ENCODE results near the gene VIPR2. TPM values are rescaled to one million over a fixed set of nuclear protein-coding genes. Genes with fewer than 3 reads are reported as not detected.
"Not testable (repeated sequence)": the region's sequence is repeated elsewhere in the genome, so short reads cannot be mapped to it uniquely, and the experiment has no call there.

The VIPR2 gene
- total RNA-seq, 4 donors from 2014 or later: 0.59 to 0.64 (median 0.60) TPM; not detected in 1

GRCh38 chr7:158987691-158988090, 157.0 kb downstream of the VIPR2 start:
- no peaks in the 10 kb centered on the region for H3K36me3 ChIP-seq
- no peaks in the 10 kb centered on the region for H3K4me1 ChIP-seq
- no peak for DNase-seq (ENCODE audit: low spot score in 2 of 2)
- peaks cover 7% of the 10 kb centered on the region for H3K9me3 ChIP-seq
- WGBS: 30% methylated on average over 1 of the region's 1 CpG
- H3K27ac ChIP-seq: no peak overlapping the region
- peaks cover 31% of the 10 kb centered on the region for H3K27me3 ChIP-seq
- H3K4me3 ChIP-seq: no peak overlapping the region
- no peak for TF ChIP-seq POLR2A (IDR thresholded peaks at IDR 0.05)
- TF ChIP-seq EP300 (IDR thresholded peaks at IDR 0.05): no peak
- no peak for TF ChIP-seq CTCF (IDR thresholded peaks at IDR 0.05)
- no peak for TF ChIP-seq POLR2AphosphoS5 (IDR thresholded peaks at IDR 0.05)

GRCh38 chr7:158985583-158985982, 159.1 kb downstream of the VIPR2 start:
- Histone ChIP-seq H3K4me3 (no peak overlapping the region), H3K36me3 (no peaks in the 10 kb centered on the region), H3K27me3 (peaks cover 14% of the 10 kb centered on the region), H3K9me3 (peaks cover 17% of the 10 kb centered on the region), H3K4me1 (no peaks in the 10 kb centered on the region), H3K27ac (no peak overlapping the region)
- no peak for DNase-seq (ENCODE audit: low spot score in 2 of 2)
- 78% methylated on average over 4 of the region's 4 CpGs for WGBS
- TF ChIP-seq POLR2A (IDR thresholded peaks at IDR 0.05) (no peak), EP300 (IDR thresholded peaks at IDR 0.05) (no peak)

GRCh38 chr7:158984007-158984406, 160.7 kb downstream of the VIPR2 start:
- peaks cover 17% of the 10 kb centered on the region for H3K9me3 ChIP-seq
- not testable (repeated sequence) for H3K36me3 ChIP-seq; H3K4me3 ChIP-seq; H3K27ac ChIP-seq; H3K27me3 ChIP-seq; DNase-seq (ENCODE audit: low spot score in 2 of 2); H3K4me1 ChIP-seq
- WGBS: 62% methylated on average over 2 of the region's 2 CpGs

GRCh38 chr7:158982080-158982479, 162.6 kb downstream of the VIPR2 start:
- not testable (repeated sequence) for H3K27me3 ChIP-seq; H3K4me3 ChIP-seq; H3K4me1 ChIP-seq; H3K27ac ChIP-seq; DNase-seq (ENCODE audit: low spot score in 2 of 2); H3K36me3 ChIP-seq
- peaks cover 17% of the 10 kb centered on the region for H3K9me3 ChIP-seq
- WGBS: 83% methylated on average over 9 of the region's 15 CpGs

GRCh38 chr7:158979635-158980351, 164.9 kb downstream of the VIPR2 start:
- no peak for DNase-seq (ENCODE audit: low spot score in 2 of 2)
- Histone ChIP-seq H3K36me3 (no peaks in the 10 kb centered on the region), H3K4me1 (peaks cover 14% of the 10 kb centered on the region), H3K4me3 (no peak overlapping the region), H3K27me3 (no peaks in the 10 kb centered on the region), H3K27ac (no peak overlapping the region), H3K9me3 (peaks cover 17% of the 10 kb centered on the region)
- 77% methylated on average over 18 of the region's 22 CpGs for WGBS
- no peak for TF ChIP-seq CTCF (IDR thresholded peaks at IDR 0.05)
- no peak for TF ChIP-seq POLR2AphosphoS5 (IDR thresholded peaks at IDR 0.05)
- no peak for TF ChIP-seq EP300 (IDR thresholded peaks at IDR 0.05)
- no peak for TF ChIP-seq POLR2A (IDR thresholded peaks at IDR 0.05)

GRCh38 chr7:158979023-158979529, 165.6 kb downstream of the VIPR2 start:
- Histone ChIP-seq H3K36me3 (no peaks in the 10 kb centered on the region), H3K27me3 (no peaks in the 10 kb centered on the region), H3K27ac (no peak overlapping the region), H3K4me1 (peaks cover 14% of the 10 kb centered on the region), H3K4me3 (no peak overlapping the region), H3K9me3 (peaks cover 17% of the 10 kb centered on the region)
- no peak for TF ChIP-seq EP300 (IDR thresholded peaks at IDR 0.05)
- TF ChIP-seq POLR2AphosphoS5 (IDR thresholded peaks at IDR 0.05): no peak
- no peak for TF ChIP-seq POLR2A (IDR thresholded peaks at IDR 0.05)
- no peak for TF ChIP-seq CTCF (IDR thresholded peaks at IDR 0.05)
- 83% methylated on average over 18 of the region's 18 CpGs for WGBS
- no peak for DNase-seq (ENCODE audit: low spot score in 2 of 2)

All from suprapubic skin (tissue), 4 donors.